Measurements from ENCODE around the gene CRAT.

CRAT gene

DNA sequence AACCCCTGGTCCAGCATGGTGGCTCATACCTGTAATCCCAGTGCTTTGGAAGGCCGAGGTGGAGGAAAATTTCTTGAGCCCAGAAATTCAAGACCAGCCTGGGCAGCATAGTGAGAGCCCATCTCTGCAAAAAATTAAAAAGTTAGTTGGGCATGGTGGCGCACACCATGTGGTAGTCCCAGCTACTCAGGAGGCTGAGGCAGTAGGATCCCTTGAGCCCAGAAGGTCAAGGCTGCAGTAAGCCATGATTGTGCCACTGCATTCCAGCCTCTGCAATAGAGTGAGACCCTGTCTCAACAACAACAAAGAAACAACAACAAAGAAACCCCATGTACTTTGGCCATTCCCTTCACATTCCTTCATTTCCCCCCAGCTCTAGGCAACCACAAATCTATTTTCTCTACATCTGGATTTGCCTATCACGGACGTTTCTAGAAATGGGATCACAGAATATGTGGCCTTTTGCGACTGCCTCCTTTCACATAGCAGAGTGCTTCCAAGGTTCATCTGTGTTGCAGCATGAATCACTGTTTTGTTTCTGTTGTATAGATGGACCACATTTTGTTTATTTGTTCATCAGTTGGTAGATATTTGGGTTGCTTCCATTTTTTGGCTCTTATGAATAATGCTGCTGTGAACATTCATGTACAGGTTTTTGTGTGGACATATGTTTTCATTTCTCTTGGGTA, 56.3 kb downstream of the CRAT start:
- Histone ChIP-seq H3K4me2 (ENCODE audit: low read length, poor library complexity, severe bottlenecking) (no peak overlapping the region), H2AFZ (ENCODE audit: low read depth, low read length) (no peak overlapping the region), H4K91ac (ENCODE audit: low read length) (no peak overlapping the region), H3K9me3 (ENCODE audit: control insufficient read depth, low read length) (no peaks in the 10 kb centered on the region), H3K79me1 (replicated peaks; ENCODE audit: low read length, poor library complexity, severe bottlenecking) (no peaks in the 10 kb centered on the region), H2BK12ac (ENCODE audit: low read length in 2 of 2) (no peak overlapping the region), H4K8ac (ENCODE audit: low read length) (no peak overlapping the region), H2BK120ac (ENCODE audit: low read depth, low read length) (no peak overlapping the region), H3K27ac (ENCODE audit: low read length, poor library complexity, severe bottlenecking) (no peak overlapping the region), H3K14ac (ENCODE audit: low read length in 2 of 2) (no peak overlapping the region), H2BK5ac (ENCODE audit: low read depth, low read length, poor library complexity, severe bottlenecking) (no peak overlapping the region), H3K27me3 (ENCODE audit: control insufficient read depth in 1 of 2, insufficient read depth in 1 of 2, low read length in 2 of 2) (no peaks in the 10 kb centered on the region), H3K4me1 (ENCODE audit: control insufficient read depth, insufficient read depth, low read depth, low read length) (peaks cover 8% of the 10 kb centered on the region), H2BK15ac (ENCODE audit: low read depth, poor library complexity, severe bottlenecking) (no peak overlapping the region), H3K23ac (ENCODE audit: low read length in 2 of 2) (no peak overlapping the region), H3K18ac (ENCODE audit: low read depth in 1 of 2, low read length in 2 of 2) (no peak overlapping the region), H3K4ac (ENCODE audit: low read depth in 1 of 2, low read length in 2 of 2) (no peak overlapping the region), H3K9ac (ENCODE audit: low read length) (no peak overlapping the region), H2AK5ac (ENCODE audit: low read length, severe bottlenecking) (no peak overlapping the region), H3K36me3 (ENCODE audit: control insufficient read depth in 1 of 2, insufficient read depth in 2 of 2, low read depth in 1 of 2, low read length in 2 of 2) (peaks cover 29 to 43% of the 10 kb centered on the region in 2 experiments), H3K4me3 (ENCODE audit: insufficient read depth in 1 of 2, low read depth in 1 of 2, low read length in 2 of 2) (no peak overlapping the region)
- WGBS: 93% methylated on average over 5 of the region's 5 CpGs
- no peak for DNase-seq

DNA sequence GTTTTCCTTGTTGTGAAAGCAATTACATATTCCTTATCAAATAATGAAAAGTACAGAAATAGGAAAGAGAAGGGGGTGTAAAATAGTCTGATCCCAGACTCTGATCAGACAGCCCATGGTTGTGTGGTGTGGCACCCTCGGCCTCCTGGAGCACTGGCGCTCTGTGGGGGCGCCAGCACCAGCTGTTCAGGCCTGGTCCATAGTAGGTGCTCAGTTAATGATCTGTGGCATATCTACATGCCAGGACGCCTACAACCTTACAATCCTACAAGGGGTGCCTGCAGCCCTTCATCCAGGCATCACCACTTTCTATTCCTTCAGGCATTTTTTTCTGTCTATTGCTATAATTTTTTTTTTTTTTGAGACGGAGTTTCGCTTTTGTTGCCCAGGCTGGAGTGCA, 57.6 kb downstream of the CRAT start:
- H3K79me1 ChIP-seq (replicated peaks; ENCODE audit: low read length, poor library complexity, severe bottlenecking): no peaks in the 10 kb centered on the region
- no peaks in the 10 kb centered on the region for H3K27me3 ChIP-seq (ENCODE audit: control insufficient read depth in 1 of 2, insufficient read depth in 1 of 2, low read length in 2 of 2)

DNA sequence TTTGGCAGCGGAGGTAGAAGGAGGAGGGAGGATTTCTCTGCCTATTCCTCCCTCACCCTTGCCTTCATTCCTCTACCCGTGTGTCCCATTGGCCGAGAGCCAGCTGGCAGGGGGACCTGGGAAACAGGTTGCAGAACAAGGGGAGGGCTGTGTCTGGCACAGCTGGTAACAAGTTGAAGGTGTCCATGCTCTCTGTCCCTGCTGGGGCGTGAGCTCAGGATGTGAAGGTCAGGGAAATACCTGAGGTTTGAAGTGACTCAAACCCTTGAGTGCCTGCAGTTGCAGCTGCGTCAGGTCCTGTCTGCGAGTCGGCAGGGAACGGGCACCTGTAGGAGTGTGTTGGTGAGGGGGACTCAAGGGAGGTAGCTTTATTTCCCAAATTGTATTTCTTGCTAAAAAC, 58.0 kb downstream of the CRAT start:
- H3K4ac ChIP-seq (ENCODE audit: low read depth in 1 of 2, low read length in 2 of 2): no peak overlapping the region
- H4K91ac ChIP-seq (ENCODE audit: low read length): no peak overlapping the region
- H2AK5ac ChIP-seq (ENCODE audit: low read length, severe bottlenecking): no peak overlapping the region
- no peak overlapping the region for H3K9ac ChIP-seq (ENCODE audit: low read length)
- peaks cover 38 to 49% of the 10 kb centered on the region in 2 experiments for H3K36me3 ChIP-seq (ENCODE audit: control insufficient read depth in 1 of 2, insufficient read depth in 2 of 2, low read depth in 1 of 2, low read length in 2 of 2)
- 87% methylated on average over 5 of the region's 8 CpGs for WGBS
- no peak overlapping the region for H2BK120ac ChIP-seq (ENCODE audit: low read depth, low read length)
- H4K8ac ChIP-seq (ENCODE audit: low read length): no peak overlapping the region
- no peak overlapping the region for H2BK5ac ChIP-seq (ENCODE audit: low read depth, low read length, poor library complexity, severe bottlenecking)
- no peaks in the 10 kb centered on the region for H3K9me3 ChIP-seq (ENCODE audit: control insufficient read depth, low read length)
- H2BK15ac ChIP-seq (ENCODE audit: low read depth, poor library complexity, severe bottlenecking): no peak overlapping the region
- H3K4me3 ChIP-seq (ENCODE audit: insufficient read depth in 1 of 2, low read depth in 1 of 2, low read length in 2 of 2): no peak overlapping the region
- peaks cover 3% of the 10 kb centered on the region for H3K4me1 ChIP-seq (ENCODE audit: control insufficient read depth, insufficient read depth, low read depth, low read length)
- no peak overlapping the region for H3K18ac ChIP-seq (ENCODE audit: low read depth in 1 of 2, low read length in 2 of 2)
- H3K4me2 ChIP-seq (ENCODE audit: low read length, poor library complexity, severe bottlenecking): no peak overlapping the region
- H3K27me3 ChIP-seq (ENCODE audit: control insufficient read depth in 1 of 2, insufficient read depth in 1 of 2, low read length in 2 of 2): no peaks in the 10 kb centered on the region
- no peak for DNase-seq
- no peak overlapping the region for H2BK12ac ChIP-seq (ENCODE audit: low read length in 2 of 2)
- H3K14ac ChIP-seq (ENCODE audit: low read length in 2 of 2): no peak overlapping the region
- no peak overlapping the region for H2AFZ ChIP-seq (ENCODE audit: low read depth, low read length)
- H3K23ac ChIP-seq (ENCODE audit: low read length in 2 of 2): no peak overlapping the region
- H3K79me1 ChIP-seq (replicated peaks; ENCODE audit: low read length, poor library complexity, severe bottlenecking): no peaks in the 10 kb centered on the region
- H3K27ac ChIP-seq (ENCODE audit: low read length, poor library complexity, severe bottlenecking): no peak overlapping the region

More for the DNA sequence above, 57.6 kb downstream of the CRAT start:
- Histone ChIP-seq H2BK5ac (ENCODE audit: low read depth, low read length, poor library complexity, severe bottlenecking) (no peak overlapping the region), H3K4me3 (ENCODE audit: insufficient read depth in 1 of 2, low read depth in 1 of 2, low read length in 2 of 2) (no peak overlapping the region), H3K4me1 (ENCODE audit: control insufficient read depth, insufficient read depth, low read depth, low read length) (peaks cover 3% of the 10 kb centered on the region), H4K91ac (ENCODE audit: low read length) (no peak overlapping the region), H2BK120ac (ENCODE audit: low read depth, low read length) (no peak overlapping the region), H3K36me3 (ENCODE audit: control insufficient read depth in 1 of 2, insufficient read depth in 2 of 2, low read depth in 1 of 2, low read length in 2 of 2) (peaks cover 34 to 50% of the 10 kb centered on the region in 2 experiments), H2AK5ac (ENCODE audit: low read length, severe bottlenecking) (no peak overlapping the region), H3K27ac (ENCODE audit: low read length, poor library complexity, severe bottlenecking) (no peak overlapping the region), H2BK12ac (ENCODE audit: low read length in 2 of 2) (no peak overlapping the region), H4K8ac (ENCODE audit: low read length) (no peak overlapping the region), H2AFZ (ENCODE audit: low read depth, low read length) (no peak overlapping the region), H3K4ac (ENCODE audit: low read depth in 1 of 2, low read length in 2 of 2) (no peak overlapping the region), H3K9ac (ENCODE audit: low read length) (no peak overlapping the region), H2BK15ac (ENCODE audit: low read depth, poor library complexity, severe bottlenecking) (no peak overlapping the region), H3K23ac (ENCODE audit: low read length in 2 of 2) (no peak overlapping the region), H3K9me3 (ENCODE audit: control insufficient read depth, low read length) (no peaks in the 10 kb centered on the region), H3K18ac (ENCODE audit: low read depth in 1 of 2, low read length in 2 of 2) (no peak overlapping the region), H3K14ac (ENCODE audit: low read length in 2 of 2) (no peak overlapping the region), H3K4me2 (ENCODE audit: low read length, poor library complexity, severe bottlenecking) (no peak overlapping the region)
- DNase-seq: no peak
- WGBS: 92% methylated on average over 6 of the region's 6 CpGs
